Measurements from ENCODE around the gene YWHAG. TPM values are rescaled to one million over a fixed set of nuclear protein-coding genes. Genes with fewer than 3 reads are reported as not detected.

The YWHAG gene
- total and polyA plus RNA-seq, 2 of the 13 experiments (the other 11 are each of a cell fraction or from before 2014, with no cell fraction given), result 36.9 to 67.5 TPM

GRCh38 chr7:76393116-76394031 is 34.6 kb upstream of the YWHAG start (continued):
- peak; percentile 80; the same call in 1 of the 2 replicates for TF ChIP-seq TFAP4 (IDR thresholded peaks at IDR 0.05; ENCODE audit: borderline replicate concordance, low read depth)
- TF ChIP-seq ZNF629 (CRISPR knock-in tag; conservative IDR thresholded peaks at IDR 0.05), result no peak
- TF ChIP-seq ZGPAT (CRISPR knock-in tag; IDR thresholded peaks at IDR 0.05), result peak; percentile 80; the same call in 1 of the 2 replicates
- no peak for TF ChIP-seq FOSL2 (CRISPR knock-in tag; IDR thresholded peaks at IDR 0.05)
- no peak; the same call in 1 of the 2 replicates for TF ChIP-seq ZBTB7B (CRISPR knock-in tag; IDR thresholded peaks at IDR 0.05)
- TF ChIP-seq ELF4 (CRISPR knock-in tag; IDR thresholded peaks at IDR 0.05; ENCODE audit: borderline replicate concordance), result no peak
- peak; percentile 92; the same call in 1 of the 2 replicates for TF ChIP-seq MTERF4 (CRISPR knock-in tag; IDR thresholded peaks at IDR 0.05)
- no peak for TF ChIP-seq GTF3A (CRISPR knock-in tag; conservative IDR thresholded peaks at IDR 0.05)
- TF ChIP-seq ZNF12 (CRISPR knock-in tag; IDR thresholded peaks at IDR 0.05), result no peak
- no peak for TF ChIP-seq MYNN (CRISPR knock-in tag; IDR thresholded peaks at IDR 0.05; ENCODE audit: low read depth)
- no peak for TF ChIP-seq ZNF136 (CRISPR knock-in tag; IDR thresholded peaks at IDR 0.05; ENCODE audit: low read depth)
- TF ChIP-seq PAX8 (CRISPR knock-in tag; IDR thresholded peaks at IDR 0.05; ENCODE audit: borderline replicate concordance), result peak; percentile 88; the same call in 1 of the 2 replicates
- TF ChIP-seq ZNF326 (CRISPR knock-in tag; IDR thresholded peaks at IDR 0.05; ENCODE audit: borderline replicate concordance), result no peak
- no peak for TF ChIP-seq KDM4B (CRISPR knock-in tag; IDR thresholded peaks at IDR 0.05)
- no peak for TF ChIP-seq RFX5 (IDR thresholded peaks at IDR 0.05; ENCODE audit: low read depth, low read length)
- TF ChIP-seq ELF3 (CRISPR knock-in tag; IDR thresholded peaks at IDR 0.05), result no peak; the same call in 1 of the 2 replicates
- peak; percentile 93; the same call in 1 of the 2 replicates for TF ChIP-seq CREBL2 (CRISPR knock-in tag; IDR thresholded peaks at IDR 0.05; ENCODE audit: borderline replicate concordance)
- no peak for TF ChIP-seq PHB2 (IDR thresholded peaks at IDR 0.05; ENCODE audit: partially characterized antibody)
- TF ChIP-seq PAF1 (CRISPR knock-in tag; IDR thresholded peaks at IDR 0.05), result no peak
- TF ChIP-seq AHDC1 (CRISPR knock-in tag; IDR thresholded peaks at IDR 0.05; ENCODE audit: borderline replicate concordance), result no peak
